Fibroblast of lung (primary cell): ENCODE measurements around the gene CCL26. TPM values are rescaled to one million over a fixed set of nuclear protein-coding genes. Genes with fewer than 3 reads are reported as not detected.

ENCODE experiments used
- DNase-seq, 2 donors: peaks; one replicate each; pipeline versions ENCODE4 v3.0.0 to v3.0.0-alpha.2; 2010; ENCODE audit warnings: low read depth in 2 of 2
- H2AFZ ChIP-seq: 2 replicates; pipeline ENCODE4 v1.5.1; 2012; ENCODE audit warnings: low read length, control low read depth, inconsistent platforms
- H3K27ac ChIP-seq: 2 replicates; pipeline ENCODE4 v1.5.1; 2011; ENCODE audit warnings: low read length, control low read depth; ENCODE audit not compliant: insufficient read depth
- H3K27me3 ChIP-seq: 2 replicates; pipeline ENCODE4 v1.5.1; 2011; ENCODE audit warnings: mild to moderate bottlenecking, low read length; ENCODE audit not compliant: control insufficient read depth, insufficient read depth
- H3K36me3 ChIP-seq: 2 replicates; pipeline ENCODE4 v1.5.1; 2011; ENCODE audit warnings: low read length; ENCODE audit not compliant: control insufficient read depth, insufficient read depth
- H3K4me1 ChIP-seq: 2 replicates; pipeline ENCODE4 v1.5.1; 2011; ENCODE audit warnings: low read length; ENCODE audit not compliant: control insufficient read depth, insufficient read depth; ENCODE audit errors: extremely low read depth
- H3K4me2 ChIP-seq: 2 replicates; pipeline ENCODE4 v1.5.1; 2011; ENCODE audit warnings: low read length, control low read depth; ENCODE audit not compliant: insufficient read depth; ENCODE audit errors: extremely low read depth
- H3K4me3 ChIP-seq, 4 experiments: fragments of 200-600 bp in 1 of 4; sonication (generic) in 1 of 4; replicated peaks in 1 of 4; 2 replicates each; pipeline ENCODE4 v1.5.1; 2011 to 2016; ENCODE audit warnings: low read length in 4 of 4, low read depth in 3 of 4, mild to moderate bottlenecking in 3 of 4, control low read depth in 2 of 4, inconsistent platforms in 1 of 4, mixed read lengths in 1 of 4; ENCODE audit not compliant: insufficient read depth in 1 of 4; ENCODE audit errors: control extremely low read depth in 1 of 4
- H3K79me2 ChIP-seq: 2 replicates; pipeline ENCODE4 v1.5.1; 2012; ENCODE audit warnings: mild to moderate bottlenecking, low read length, inconsistent platforms; ENCODE audit not compliant: control insufficient read depth, insufficient read depth
- H3K9ac ChIP-seq: 2 replicates; pipeline ENCODE4 v1.5.1; 2011; ENCODE audit warnings: mild to moderate bottlenecking, low read length, control low read depth; ENCODE audit not compliant: insufficient read depth
- H3K9me3 ChIP-seq: 2 replicates; pipeline ENCODE4 v1.5.1; 2012; ENCODE audit warnings: low read depth, low read length; ENCODE audit not compliant: control insufficient read depth, insufficient read depth
- H4K20me1 ChIP-seq: 2 replicates; pipeline ENCODE4 v1.5.1; 2011; ENCODE audit warnings: low read length; ENCODE audit not compliant: control insufficient read depth, insufficient read depth; ENCODE audit errors: extremely low read depth
- EZH2 ChIP-seq: IDR thresholded peaks from 2 replicates; pipeline ENCODE4 v1.5.1; 2012; ENCODE audit warnings: low read length, control low read depth, mild to moderate bottlenecking; ENCODE audit errors: missing control alignments
- polyA plus RNA-seq, 2 donors: library from polyadenylated mRNA; depleted of rRNA in 1 of 2; stranded (reverse) in 1 of 2; unstranded in 1 of 2; fragments of >200 nt; gene quantifications; 2 replicates each; pipeline ENCODE4 v1.2.1, GENCODE V29; 2011 to 2012; ENCODE audit warnings: missing spikeins in 1 of 2
- total RNA-seq: library from RNA; depleted of rRNA; stranded (reverse); fragments of >200 nt; gene quantifications from 2 replicates; pipeline ENCODE4 v1.2.1, GENCODE V29; 2014
- TF ChIP-seq, protein P1 (sequence below), 2 donors: IDR thresholded peaks in 1 of 2; conservative IDR thresholded peaks in 1 of 2; 1 replicate in 1 of 2; 2 replicates in 1 of 2; pipeline ENCODE4 v1.5.1; 2011 to 2012; ENCODE audit warnings: low read length in 2 of 2, control low read depth in 1 of 2, inconsistent platforms in 1 of 2, low read depth in 1 of 2, mild to moderate bottlenecking in 1 of 2

Gene CCL26
- total and polyA plus RNA-seq, 2 donors (not counting 1 experiment from before 2014, with no cell fraction given) = 0.94 to 1.2 TPM

DNA sequence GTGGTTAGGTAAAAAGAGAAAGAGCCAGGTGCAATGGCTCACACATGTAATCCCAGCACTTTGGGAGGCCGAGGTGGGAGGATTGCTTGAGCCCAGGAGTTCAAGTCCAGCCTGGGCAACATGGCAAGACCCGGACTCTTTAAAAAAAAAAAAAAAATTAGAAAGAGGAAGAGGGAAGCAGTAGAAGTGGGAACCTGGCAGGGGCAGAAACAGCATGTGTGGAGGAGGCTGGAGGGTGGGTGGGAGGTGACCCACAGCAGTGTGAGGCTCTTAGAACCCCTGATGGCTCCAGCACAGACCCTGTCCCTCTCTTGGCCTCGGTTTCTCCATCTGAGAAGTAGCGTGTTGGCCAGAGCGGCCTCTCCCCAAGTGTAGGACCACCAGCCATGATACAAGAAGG lies 46.5 kb upstream of the CCL26 start:
- Histone ChIP-seq H3K4me2 (no peak overlapping the region), H3K79me2 (no peaks in the 10 kb centered on the region), H2AFZ (no peak overlapping the region), H3K9ac (no peak overlapping the region), H3K27ac (no peak overlapping the region), H3K36me3 (no peaks in the 10 kb centered on the region), H3K4me3 (no peak overlapping the region), H3K4me1 (no peaks in the 10 kb centered on the region), H4K20me1 (no peaks in the 10 kb centered on the region), H3K27me3 (peaks cover 3% of the 10 kb centered on the region), H3K9me3 (no peaks in the 10 kb centered on the region)
- DNase-seq = no peak
- TF ChIP-seq, protein P1, sequence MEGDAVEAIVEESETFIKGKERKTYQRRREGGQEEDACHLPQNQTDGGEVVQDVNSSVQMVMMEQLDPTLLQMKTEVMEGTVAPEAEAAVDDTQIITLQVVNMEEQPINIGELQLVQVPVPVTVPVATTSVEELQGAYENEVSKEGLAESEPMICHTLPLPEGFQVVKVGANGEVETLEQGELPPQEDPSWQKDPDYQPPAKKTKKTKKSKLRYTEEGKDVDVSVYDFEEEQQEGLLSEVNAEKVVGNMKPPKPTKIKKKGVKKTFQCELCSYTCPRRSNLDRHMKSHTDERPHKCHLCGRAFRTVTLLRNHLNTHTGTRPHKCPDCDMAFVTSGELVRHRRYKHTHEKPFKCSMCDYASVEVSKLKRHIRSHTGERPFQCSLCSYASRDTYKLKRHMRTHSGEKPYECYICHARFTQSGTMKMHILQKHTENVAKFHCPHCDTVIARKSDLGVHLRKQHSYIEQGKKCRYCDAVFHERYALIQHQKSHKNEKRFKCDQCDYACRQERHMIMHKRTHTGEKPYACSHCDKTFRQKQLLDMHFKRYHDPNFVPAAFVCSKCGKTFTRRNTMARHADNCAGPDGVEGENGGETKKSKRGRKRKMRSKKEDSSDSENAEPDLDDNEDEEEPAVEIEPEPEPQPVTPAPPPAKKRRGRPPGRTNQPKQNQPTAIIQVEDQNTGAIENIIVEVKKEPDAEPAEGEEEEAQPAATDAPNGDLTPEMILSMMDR (conservative IDR thresholded peaks at IDR 0.05 in 1 of 2, IDR thresholded peaks at IDR 0.05 in 1 of 2; ENCODE audit: low read depth in 1 of 2, low read length in 2 of 2) = no peak
- no peak for TF ChIP-seq EZH2

- Histone ChIP-seq H4K20me1 (no peaks in the 10 kb centered on the region), H3K4me2 (no peak overlapping the region), H3K9ac (no peak overlapping the region), H3K36me3 (no peaks in the 10 kb centered on the region), H3K4me3 (no peak overlapping the region), H3K27ac (no peak overlapping the region), H3K9me3 (no peaks in the 10 kb centered on the region), H2AFZ (no peak overlapping the region), H3K4me1 (no peaks in the 10 kb centered on the region), H3K79me2 (no peaks in the 10 kb centered on the region), H3K27me3 (peaks cover 3% of the 10 kb centered on the region)
- TF ChIP-seq, protein P1 (conservative IDR thresholded peaks at IDR 0.05 in 1 of 2, IDR thresholded peaks at IDR 0.05 in 1 of 2; ENCODE audit: low read depth in 1 of 2, low read length in 2 of 2) = no peak
- TF ChIP-seq EZH2 = no peak
- DNase-seq = no peak
These were observed 45.1 kb upstream of the CCL26 start for GRCh38 chr7:75817116-75817515.

- H3K4me3 ChIP-seq = no peak overlapping the region
- no peaks in the 10 kb centered on the region for H4K20me1 ChIP-seq
- peaks cover 3% of the 10 kb centered on the region for H3K27me3 ChIP-seq
- no peak overlapping the region for H2AFZ ChIP-seq
- TF ChIP-seq, protein P1 (conservative IDR thresholded peaks at IDR 0.05 in 1 of 2, IDR thresholded peaks at IDR 0.05 in 1 of 2; ENCODE audit: low read depth in 1 of 2, low read length in 2 of 2) = no peak
- no peak for TF ChIP-seq EZH2
- H3K79me2 ChIP-seq = no peaks in the 10 kb centered on the region
- H3K36me3 ChIP-seq = no peaks in the 10 kb centered on the region
- DNase-seq = no peak
- H3K9ac ChIP-seq = no peak overlapping the region
- no peaks in the 10 kb centered on the region for H3K9me3 ChIP-seq
- H3K27ac ChIP-seq = no peak overlapping the region
- no peak overlapping the region for H3K4me2 ChIP-seq
- no peaks in the 10 kb centered on the region for H3K4me1 ChIP-seq
These were observed 43.5 kb upstream of the CCL26 start for GRCh38 chr7:75815418-75816064.
